ENCODE results near the gene C18orf32.
"Not testable (repeated sequence)": the region's sequence is repeated elsewhere in the genome, so short reads cannot be mapped to it uniquely, and the experiment has no call there.

The C18orf32 gene

DNA sequence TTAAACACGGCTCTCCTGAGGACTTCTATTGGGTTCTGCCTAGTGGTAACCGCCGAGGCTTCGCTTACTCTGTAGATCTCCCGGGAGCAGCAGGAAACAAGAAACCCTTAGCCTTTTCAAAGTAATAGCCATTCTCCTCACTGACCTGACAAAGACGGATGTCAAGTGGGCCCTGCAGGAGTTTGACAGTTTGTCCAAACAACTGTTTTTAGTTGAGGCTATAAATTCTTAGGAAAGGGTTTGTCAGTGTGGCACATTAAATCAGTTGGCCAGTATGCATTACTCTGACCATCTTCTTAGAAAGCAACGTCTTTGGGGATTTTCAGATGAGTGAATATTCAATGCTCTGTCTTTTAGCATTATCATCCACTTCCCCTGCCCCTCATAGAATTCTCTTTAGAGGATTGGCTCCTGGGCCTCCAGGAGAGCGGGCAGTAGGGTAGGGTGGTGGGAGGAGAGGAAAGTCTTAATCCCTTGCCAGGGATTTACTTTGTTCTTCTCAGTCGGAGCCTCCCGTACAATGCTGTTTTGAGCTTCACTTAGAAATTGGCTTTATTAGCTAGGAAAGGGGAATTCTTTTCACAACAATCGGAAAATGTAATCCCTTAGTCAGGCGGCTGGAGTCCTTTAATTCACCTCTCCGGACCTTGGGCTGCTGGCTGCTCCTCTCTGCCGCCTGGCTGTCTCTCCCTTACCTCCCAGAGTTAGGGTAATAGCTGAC is 13.3 kb upstream of the C18orf32 start:
- DNase-seq: no peak

DNA sequence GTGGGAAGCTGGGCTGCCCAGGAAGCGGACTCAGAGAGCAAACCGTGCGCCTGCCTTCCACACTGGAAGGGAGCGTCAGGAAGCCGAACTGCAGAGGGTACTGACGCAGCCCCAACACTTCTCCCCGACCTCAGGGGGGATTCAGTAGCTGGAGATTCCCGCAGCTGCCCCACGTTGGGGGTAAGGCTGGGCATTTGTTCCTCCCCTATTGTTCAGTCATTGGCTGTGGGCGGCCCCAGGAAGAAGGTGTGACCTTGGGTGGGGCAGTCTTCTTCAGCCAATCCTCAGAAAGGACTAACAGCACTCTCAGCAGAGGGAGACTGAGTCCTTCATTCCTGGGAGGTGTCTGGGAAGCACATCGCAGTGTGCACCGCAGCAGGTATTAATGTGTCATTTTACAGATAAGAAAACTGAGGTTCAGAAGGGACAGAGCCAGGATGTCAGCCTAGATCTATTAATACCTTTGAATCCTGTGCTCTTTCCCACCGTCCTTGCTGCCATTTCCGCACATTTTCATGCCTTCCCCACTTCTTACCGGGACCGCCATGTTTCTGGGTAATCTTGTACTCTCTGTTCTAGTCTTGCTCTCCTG is 12.1 kb upstream of the C18orf32 start:
- DNase-seq: no peak

DNA sequence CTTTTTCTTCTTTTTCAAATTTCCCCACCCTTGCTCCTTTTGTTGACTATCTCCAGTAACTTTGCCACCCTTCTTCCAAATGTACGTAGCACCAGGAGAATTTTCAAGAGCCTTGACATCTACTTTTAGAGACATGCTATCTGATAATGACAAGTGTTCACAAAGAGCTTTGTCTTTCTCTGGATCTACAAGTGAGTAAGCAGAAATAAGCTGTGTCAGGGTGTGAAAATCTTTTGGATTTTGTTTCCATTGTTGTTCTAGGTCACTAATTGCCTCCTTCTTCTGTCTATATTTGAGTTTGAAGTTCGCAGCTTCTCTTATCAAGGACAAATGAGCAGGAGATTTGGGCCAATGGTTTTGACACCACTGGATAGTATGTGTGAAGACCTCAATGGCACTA is 8.4 kb upstream of the C18orf32 start:
- no peak for DNase-seq

DNA sequence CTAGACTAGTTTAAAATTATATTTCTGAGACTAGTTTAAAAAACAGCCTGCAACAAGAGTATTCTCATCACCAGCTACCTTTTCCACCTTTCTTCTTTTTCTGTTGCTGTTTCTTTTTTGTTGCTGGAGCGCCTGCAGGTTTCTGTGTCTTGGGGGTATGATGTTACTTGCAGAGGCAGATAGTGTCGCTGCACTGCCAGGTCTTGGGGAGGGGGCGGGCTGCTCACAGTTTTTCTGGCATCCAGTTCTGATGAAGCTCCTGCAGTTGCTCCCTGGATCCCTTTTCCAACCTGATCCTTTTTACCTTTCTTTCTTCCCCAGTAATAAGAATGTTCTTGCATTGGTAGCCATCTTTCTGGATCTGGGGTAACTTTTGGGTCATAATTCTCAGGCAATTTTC is 8.0 kb upstream of the C18orf32 start:
- no peak for DNase-seq

DNA sequence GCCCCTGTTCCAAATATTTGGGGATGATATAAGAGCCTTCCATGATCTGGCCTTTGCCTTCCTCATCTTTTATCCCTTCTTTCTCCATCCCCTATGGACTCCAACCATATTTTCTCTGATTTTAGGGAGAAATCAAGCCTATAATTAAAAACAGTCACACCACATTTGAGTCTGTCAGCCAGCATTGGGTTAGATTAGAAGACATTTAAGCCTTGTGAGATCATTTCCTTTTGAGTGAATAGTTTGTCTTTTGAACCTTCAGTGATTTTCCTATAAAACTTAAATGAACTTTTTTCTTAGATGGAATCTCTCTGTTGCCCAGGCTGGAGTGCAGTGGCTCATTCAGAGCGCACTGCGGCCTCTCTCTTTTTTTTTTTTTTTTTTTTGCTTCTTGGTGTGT is 7.6 kb upstream of the C18orf32 start:
- peak; percentile 37 for DNase-seq

DNA sequence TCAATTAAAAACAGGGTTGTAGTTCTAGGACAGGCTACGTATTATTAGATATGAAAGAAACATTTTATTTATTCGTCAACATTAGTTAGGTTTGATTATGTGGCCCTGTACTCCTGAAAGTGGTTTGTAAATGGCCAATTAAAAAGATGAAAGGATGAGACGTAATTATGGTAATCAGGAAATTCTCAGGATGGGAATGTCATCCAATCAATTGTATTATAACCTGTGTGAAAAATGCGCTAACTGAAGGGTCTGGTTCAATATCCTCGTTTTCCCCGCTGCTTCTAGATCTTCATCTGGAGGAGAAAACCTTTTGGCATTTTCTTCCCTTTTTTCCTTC is 5.6 kb upstream of the C18orf32 start:
- DNase-seq: no peak

DNA sequence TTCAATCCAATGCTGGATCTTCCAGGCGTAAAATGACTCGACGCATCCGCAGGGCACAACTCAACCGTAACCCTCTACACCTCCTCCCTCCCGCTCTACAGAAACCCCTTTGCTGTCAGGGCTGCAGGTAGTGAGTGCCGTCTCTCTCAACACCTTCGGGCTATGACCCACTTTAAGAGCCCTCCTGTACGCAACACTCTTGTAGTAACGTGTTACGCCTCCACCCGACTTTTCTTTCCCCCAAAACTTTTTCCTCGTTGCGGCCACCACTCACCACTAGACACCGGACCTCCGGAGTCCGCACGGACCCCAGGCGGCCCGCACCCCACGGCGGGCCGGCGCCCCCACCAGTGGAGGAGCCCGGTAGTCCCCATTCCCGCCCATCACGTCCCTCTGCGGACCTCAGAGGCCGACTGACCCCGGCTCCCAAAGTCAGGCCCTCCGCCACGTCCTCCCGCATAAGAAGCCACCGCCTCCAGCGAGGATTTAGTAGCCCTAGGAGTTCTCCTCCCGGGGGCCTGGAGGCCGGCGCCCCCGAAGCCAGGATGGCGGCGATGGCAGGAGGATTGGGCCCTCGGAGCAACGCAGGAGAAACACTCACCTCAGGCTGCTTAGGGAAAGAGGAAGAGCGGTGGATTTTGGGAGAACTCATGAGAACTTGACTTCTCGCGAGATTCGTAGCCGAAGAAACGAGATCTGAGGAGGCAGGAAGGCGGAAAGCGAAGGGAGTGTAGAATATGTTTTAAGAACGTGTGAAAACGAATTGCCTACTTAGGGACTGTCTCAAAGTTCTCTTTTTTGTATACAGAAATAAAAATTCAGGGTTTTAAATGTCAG is 5.0 kb upstream of the C18orf32 start, which contains the start of gene RPL17:
Gene RPL17 (minus strand): TSS at position 609 of the 837 bp plus-strand sequence.
- peak; percentile 99 for DNase-seq

DNA sequence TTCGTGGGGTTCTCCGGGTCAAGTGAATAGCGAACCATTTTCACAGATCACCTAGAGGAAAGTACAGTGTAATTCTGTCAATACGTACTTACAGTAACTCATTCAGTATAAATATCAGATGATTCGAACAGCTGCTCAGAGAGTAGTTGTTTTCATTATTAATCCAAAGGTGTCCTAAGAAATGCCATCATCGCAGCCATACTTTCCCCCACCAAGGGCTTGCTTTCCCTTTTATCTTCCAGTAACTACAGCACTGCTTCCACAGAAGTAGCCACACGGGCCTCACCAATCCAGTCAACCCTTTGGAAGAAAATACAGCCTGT is 4.5 kb upstream of the C18orf32 start:
- no peak for DNase-seq

DNA sequence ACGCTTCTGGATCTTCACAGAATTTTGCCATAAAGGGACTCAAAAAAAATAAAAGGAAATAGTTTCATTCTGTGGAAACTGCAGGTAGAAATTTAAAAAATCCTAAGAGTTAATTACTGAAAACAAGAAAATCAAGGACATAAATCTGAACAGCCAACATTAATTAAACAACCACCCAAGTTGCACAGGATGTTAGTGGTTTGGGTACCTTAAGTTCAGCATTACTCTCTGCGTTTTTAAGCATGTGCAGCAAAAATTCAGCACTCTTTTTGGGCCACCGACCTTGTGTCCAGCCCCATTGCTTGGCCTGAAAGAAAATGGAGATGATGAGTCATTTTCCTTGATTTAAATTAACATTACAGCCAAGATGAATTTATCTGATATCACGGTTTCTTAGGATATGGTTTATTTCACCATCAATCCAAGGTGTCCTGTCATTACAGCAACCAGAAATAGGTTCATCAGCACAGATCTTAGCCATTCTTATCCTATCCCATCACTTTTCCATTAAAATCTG is 3.3 kb upstream of the C18orf32 start:
- no peak for DNase-seq

DNA sequence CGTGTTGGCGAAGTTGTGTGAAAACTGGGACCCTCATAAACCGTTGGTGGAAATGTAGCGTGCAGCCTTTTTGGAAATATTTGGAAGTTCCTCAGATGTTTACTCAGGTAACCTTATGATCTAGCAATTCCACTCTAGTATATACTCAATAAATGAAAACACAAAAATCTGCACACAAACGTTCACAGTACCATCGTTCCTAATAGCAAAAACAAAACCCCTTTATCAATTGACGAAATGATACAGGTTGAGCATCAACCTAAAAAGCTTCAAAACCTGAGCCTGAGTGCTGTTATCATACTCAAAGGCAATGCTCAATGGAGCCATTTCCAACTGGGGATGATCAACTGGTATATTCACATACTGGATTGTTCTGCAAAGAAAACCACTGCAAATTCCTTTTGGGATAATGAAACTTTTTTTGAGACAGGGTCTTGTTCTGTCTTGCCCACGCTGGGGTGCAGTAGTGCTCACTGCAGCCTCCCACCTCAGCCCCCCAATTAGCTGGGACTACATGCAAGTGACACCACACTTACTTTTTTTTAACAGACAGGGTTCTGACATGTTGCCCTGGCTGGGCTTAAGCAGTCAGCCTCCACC is 777 bp upstream of the C18orf32 start:
- no peak for DNase-seq

DNA sequence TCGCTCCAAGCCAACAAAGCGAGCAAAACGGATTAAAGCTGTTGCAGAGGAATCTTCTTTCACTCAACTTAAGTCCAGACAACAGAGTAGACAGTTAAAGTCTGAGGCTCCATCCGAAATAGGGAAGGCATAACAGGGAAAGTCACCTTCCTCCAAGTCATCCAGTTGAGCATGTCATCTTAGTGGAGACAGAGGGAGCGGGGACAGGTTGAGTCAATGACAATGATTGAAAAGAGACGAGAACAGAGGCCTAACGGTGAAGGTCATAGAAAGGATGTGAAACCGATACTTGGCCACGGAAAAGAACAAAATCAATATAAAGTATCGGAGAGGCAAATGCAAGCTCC is 455 bp downstream of the C18orf32 start:
- DNase-seq: no peak

DNA sequence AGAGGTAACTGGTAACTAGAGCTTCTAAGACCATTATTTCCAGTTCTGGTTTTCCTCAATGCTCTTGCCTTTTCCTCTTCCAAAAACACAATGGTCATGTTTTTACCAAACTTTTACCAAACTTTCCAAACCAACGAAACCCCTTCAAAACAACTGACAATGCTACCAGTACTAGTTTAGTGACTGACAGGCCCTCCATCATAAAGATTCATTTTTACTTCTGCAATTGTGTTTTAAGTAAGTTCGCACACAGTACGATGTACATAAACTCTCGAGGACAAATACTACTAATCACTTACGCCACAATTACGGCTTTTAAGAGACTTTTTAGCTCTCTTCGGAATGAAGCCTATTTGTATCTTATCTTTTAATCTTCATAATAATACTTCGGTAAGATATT is 900 bp downstream of the C18orf32 start:
- no peak for DNase-seq

DNA sequence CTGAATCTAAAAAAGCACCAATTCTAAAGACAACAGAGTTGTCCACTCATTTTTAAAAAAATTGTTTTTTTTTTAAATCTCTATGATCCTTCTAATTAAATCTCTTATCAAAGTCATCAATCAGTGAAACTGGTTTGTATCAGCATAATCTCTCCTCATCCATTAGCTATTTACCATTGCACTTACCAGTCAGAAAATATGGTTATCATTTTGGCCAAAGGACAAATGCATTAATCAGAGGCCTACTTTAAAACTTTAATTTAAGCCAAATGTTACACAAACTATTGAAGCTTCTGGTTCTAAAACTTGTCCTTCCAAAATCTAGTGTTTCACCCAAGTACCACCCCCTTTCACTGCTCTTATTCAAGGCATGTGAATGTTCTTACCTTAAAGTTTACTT is 3.8 kb downstream of the C18orf32 start:
- DNase-seq: no peak

DNA sequence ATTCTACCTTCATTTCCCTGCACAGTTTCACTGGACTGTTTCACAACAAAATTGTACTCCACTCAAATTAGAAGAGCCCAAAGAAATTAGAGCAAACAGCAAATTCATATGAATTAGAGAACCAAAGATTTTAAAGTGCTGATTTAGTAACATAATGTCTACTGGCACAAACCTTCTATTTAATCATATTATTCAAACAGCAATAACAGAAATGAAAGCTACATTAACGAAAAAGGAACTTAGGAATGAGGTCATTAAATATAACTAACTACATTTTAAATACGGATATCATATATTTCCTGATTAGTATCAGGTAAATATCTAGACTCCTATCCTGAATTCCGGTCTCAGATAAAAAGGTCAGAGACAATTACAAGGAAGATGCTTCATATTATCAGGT is 5.1 kb downstream of the C18orf32 start:
- no peak for DNase-seq

DNA sequence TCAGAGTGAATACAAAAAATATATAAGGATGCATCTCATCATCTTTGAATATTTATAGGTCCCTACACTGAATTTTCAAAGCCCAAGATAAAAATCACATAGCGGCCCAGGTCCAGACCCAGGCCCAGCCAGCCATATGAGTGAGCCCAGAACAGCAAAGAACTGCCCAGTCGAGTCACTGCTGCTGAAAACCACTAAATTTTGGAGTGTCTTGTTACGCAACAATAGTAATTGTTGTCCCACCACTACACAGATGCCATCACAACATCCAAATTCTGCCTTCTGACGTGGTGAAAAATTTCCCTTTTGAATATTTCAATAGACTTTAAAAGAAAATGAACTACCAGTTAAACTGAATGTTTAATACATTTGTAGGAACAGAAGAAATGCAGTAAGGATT is 5.7 kb downstream of the C18orf32 start:
- no peak for DNase-seq

DNA sequence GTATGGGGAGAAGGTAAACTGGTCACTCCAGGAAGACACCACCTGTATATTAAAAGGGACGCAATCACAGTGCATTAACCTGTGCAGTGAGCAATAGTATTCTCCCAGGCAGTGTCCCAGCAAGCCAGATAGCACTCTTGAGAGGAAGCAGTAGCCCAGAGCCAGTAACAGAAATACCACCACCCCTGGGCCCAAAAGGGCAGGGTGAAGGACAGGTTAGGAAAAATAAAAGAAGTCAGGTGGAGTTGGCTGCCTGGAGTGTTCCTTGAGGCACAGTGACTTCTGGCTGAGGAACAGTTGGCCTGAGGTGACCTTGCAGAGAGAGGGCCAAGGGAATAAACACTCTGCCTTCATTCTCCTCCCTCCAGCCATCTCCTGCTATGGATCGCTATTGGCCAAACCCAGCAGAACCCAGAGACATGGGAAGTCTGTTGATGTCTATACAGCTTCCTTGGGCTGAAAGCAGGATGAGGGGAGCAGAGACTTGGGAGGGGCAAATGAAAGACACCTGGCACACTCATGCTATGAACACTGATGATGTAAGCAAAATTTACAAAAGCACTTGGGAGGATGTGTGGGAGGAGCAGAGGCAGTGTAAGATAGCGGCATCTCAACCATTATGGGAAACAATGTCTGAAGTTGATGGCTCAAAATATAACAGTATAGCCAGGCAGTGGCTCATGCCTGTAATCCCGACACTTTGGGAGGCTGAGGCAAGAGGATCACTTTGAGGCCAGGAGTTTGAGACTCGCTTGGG is 7.5 kb downstream of the C18orf32 start:
- DNase-seq: no peak

DNA sequence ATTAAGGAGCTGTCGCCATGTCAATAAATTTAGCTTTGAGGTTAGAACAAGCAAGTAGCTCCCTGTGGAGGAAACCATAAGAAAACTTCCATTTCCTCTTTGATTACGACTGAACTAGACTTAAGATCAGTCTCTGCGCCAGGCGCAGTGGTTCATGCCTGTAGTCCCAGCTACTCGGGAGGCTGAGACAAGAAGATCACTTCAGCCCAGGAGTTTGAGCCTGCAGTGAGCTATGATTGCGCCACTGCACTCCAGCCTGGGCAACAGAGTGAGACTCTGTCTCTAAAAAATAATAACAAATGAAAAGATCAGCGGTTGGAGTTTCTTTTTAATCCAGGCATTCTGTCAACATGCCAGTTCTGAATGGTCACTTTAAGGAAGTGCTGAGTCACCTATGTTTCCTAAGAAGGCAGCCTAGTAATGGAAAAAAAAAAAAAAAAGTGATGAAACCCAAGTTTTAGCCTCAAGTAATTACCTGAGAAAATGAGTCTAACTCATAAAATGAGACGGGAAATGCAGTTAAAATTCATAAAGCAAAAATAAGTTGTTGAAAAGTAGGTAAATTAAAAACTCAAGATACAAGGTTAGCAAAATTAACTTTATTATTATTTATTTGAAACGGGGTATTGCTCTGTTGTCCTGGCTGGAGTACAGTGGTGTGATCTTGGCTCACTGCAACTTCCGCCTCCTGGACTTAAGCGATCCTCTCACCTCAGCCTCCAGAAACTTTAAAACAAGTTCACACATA is 10.2 kb downstream of the C18orf32 start:
- peak; percentile 61 for DNase-seq

DNA sequence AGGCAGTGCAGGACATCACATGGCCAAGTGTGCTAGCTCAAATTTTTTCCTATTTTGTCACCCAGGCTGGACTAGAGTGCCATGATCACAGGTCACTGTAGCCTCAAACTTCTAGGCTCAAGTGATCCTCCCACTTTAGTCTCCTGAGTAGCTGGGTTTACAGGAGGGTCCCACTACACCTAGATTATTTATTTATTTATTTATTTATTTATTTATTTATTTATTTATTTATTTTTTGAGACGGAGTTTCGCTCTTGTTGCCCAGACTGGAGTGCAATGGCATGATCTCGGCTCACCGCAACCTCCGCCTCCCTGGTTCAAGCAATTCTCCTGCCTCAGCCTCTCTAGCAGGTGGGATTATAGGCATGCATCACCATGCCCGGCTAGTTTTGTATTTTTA is 12.1 kb downstream of the C18orf32 start:
- not testable (repeated sequence) for DNase-seq

DNA sequence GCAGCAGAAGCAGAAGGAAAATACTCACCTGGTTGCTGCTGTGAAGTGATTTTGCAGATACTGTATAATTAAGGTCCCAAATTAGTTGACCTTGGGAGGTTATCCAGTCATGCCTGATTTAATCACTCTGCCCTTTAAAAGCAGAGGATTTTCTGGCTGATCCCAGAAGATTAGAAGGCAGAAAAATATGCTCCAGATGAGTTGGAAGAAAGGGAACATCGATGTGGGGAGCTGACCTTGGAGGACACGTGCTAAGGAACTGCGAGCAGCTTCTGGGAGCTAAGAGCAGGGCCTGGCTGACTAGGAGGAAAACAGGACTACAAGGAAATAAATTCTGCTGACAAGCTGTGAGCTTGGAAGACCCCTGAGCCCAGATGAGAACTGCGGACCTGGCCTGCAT is 13.3 kb downstream of the C18orf32 start:
- no peak for DNase-seq

DNA sequence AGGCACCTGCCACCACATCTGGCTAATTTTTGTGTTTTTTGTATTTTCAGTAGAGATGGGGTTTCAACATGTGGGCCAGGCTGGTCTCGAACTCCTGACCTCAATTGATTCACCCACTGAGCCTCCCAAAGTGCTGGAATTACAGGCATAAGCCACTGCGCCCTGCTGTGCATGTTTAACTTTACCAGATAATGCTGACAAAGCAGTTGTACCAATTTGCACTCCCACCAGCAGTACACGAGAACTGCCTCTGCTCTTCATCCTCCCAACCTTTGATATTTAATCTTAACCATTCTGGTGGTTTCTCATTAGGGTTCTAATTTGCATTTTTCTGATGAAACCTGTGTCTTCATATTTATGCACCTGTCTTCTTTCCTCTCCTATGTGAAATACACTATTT is 14.6 kb downstream of the C18orf32 start:
- no peak for DNase-seq

DNA sequence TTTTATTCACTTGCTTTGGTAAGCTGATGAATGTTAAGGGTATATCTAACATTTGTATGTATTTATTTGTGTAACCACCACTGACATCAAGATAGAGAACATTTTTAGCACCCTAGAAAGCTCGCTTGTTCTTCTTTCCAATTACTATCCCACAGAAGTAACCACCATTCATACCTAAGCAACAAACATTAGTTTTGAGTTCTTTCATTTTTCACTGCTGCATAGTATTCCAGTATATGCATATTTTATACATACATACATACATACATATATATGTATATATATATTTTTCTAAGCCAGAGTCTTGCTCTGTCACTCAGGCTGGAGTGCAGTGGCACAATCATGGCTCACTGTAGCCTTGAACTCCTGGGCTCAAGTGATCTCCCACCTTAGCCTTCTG is 15.5 kb downstream of the C18orf32 start:
- DNase-seq: no peak

DNA sequence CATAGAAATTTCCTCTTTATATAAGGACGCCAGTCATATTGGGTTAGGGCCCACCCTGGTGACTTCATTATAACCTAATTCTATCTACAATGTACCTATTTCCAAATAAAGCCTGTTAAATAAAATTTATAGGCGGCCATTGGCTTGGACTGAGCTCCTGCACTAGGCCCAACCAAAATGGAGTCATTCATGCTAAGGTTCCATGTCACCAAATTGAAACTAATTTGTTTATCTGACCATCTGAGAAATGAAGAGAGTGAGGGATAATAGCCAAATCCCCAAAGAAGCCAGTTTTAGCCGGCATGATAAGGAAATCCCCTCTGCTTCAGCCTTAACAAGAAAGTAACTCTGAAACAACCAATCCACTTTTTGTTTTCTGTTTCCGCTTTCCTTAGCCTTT is 19.4 kb downstream of the C18orf32 start:
- no peak for DNase-seq
